ENCODE measurements around the gene WNT9B.

- no peak for TF ChIP-seq RAD21 (conservative IDR thresholded peaks at IDR 0.05)
- TF ChIP-seq CTCF (IDR thresholded peaks at IDR 0.05; ENCODE audit: poor library complexity, severe bottlenecking), result no peak
- TF ChIP-seq POLR2AphosphoS5 (IDR thresholded peaks at IDR 0.05), result no peak
- TF ChIP-seq EP300 (conservative IDR thresholded peaks at IDR 0.05; ENCODE audit: poor library complexity, severe bottlenecking), result no peak
Observed at GRCh38 chr17:46866325-46866724, 14.9 kb downstream of the WNT9B start.
